HG03457 (cell line): ENCODE measurements around the gene PPP1R3G.

Experiments used
- ATAC-seq: cut with Tn5 transposase; IDR thresholded peaks from one replicate; pipeline ENCODE4 v1.9.1; 2021; ENCODE audit warnings: moderate number of reproducible peaks; ENCODE audit not compliant: unreplicated experiment

The PPP1R3G gene

DNA sequence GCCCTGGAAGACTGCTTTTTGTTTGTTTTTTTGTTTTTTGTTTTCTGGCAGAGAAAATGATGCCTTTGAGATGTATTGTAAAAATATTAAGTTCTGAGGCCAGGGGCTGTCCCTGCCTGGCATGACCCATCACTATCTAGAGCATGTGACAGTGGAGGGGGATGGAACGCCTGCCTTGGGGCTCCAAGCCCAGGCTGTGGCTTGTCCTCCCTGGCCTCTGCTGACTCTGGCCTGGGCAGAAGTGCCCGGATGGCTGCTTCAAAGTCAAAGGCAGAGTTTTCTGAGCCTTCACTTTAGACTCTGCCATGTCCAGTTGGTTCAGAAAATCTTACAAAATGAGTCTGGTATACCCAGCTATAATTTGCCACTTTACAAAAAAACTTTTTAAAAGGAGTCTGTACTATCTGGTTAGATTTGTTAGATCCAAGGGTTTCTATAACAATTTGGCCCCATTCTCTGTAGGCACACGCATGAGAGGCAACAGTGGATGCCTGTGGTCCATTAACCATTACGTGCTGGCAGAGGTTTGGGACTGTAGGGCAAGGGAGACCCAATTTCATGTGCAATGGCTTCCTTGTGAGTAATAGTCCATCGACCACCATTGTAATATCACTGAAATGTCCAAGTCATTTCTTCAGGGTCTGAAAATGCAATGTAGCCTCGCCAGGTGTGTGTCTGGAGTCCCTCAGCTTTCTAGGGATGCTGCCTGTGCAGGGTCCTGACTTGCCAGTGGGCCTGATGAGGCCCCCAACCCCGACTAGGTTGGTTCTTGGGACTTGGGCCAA, 8.3 kb downstream of the PPP1R3G start:
- no peak for ATAC-seq

- ATAC-seq = no peak
Measured at GRCh38 chr6:5094327-5094726, 9.2 kb downstream of the PPP1R3G start.

DNA sequence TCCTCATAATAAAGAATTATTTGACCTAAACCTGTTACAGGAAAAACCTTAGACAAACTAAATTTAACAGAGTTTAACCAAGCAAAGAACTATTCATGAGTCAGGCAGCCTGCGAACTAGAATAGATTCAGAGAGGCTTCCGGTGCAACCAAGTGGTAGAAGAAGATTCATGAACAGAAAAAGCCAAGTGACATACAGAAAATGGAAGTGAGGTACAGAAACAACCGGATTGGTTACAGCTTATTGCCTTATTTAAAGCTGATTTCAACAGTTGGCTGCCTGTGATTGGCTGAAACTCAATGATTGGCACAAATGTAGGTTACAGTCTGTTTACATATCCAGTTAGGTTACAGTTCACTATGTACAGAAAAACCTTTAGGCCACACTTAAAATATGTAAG, 10.1 kb downstream of the PPP1R3G start:
- peak; percentile 50 for ATAC-seq

DNA sequence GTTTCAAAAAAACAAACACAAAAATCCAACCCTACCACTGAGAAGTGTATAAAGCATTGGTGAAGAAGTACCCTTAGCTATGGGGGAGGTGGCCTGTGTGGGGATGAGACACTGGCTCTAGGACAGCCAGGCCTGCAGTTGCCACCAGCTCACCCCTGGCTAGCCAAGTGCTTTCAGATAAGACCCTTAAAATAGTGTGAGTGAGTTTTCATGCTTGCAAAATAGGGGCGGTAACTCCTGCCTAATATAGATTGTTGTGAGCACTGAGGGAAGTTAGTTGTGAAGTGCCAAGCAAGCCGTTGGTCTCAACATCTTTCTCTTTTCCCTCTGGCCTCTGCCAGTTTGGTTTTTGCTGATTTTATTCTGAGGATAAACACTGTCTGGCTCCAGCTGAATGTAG, 11.3 kb downstream of the PPP1R3G start:
- no peak for ATAC-seq

DNA sequence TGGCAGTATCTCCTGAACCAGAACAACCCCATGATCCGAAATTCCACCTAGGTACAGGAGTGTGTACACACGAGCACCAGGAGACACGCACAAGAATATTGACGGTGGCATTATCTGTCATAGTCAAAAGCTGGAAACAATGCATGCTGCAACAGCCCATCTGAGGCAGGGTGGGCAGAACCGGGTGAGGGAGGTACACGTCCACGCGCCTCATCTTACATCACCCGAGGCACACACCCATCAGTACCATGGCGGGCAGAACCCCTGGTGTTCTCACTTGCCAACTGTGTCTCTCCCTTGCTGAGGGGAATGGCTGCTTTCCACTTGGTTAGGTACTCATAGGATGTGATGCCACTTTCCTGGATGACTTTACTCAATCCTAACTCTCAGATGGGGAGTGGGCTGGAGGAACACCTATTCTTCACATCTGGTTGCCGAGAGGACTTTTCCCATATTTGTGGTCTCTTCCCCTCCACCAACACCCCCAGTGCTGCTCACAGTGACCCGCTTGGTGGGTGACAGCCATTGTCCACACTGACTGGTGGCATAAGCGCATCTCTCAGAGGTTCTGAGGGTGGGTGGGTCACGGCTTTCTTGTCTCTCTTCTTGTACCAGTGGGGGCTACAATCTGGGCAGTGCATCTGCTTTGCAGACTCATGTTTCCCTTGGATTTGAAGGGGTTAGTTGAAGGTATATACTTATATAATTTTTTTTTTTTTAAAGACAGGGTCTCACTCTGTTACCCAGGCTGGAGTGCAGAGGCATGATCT, 13.5 kb downstream of the PPP1R3G start:
- no peak for ATAC-seq

DNA sequence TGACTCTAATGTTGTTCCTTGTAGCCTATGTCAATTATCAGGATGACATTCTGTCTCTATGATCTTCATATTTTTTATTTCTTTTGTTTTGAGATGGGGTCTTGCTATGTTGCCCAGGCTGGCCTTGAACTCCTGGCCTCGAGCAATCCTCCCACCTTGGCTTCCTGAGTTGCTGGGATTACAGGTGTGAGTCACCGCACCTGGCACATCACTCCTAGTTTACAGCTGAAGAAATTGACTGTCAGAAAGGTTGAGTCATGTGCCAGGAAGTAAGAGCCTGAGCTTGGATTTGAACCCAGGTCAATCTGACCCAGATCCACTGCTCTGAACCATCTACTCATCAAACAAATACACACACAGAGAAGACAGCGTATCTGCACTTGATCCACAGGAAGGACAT, 14.4 kb downstream of the PPP1R3G start:
- no peak for ATAC-seq

GRCh38 chr6:5100806-5101205, 15.7 kb downstream of the PPP1R3G start:
- no peak for ATAC-seq

GRCh38 chr6:5102267-5102970, 17.3 kb downstream of the PPP1R3G start:
- ATAC-seq = no peak

DNA sequence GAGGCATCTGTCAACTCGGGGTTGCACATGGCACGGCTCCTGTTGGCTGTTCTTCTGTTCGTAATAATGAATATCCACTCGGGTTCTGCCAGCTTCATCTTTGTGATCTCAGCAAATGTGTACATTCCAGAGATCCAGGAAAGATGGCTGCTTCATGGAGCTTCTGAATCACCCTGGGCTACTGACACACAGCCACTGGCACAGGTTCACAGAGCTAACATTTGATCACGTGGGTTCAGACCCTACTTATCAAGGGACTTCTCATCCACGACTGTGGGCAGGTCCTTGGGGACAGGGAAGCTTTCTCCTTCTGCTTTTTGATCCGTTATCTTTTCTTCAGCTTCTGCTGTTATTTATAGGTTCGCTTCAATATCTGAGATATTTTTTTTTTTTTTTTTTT, 18.1 kb downstream of the PPP1R3G start:
- ATAC-seq = no peak

DNA sequence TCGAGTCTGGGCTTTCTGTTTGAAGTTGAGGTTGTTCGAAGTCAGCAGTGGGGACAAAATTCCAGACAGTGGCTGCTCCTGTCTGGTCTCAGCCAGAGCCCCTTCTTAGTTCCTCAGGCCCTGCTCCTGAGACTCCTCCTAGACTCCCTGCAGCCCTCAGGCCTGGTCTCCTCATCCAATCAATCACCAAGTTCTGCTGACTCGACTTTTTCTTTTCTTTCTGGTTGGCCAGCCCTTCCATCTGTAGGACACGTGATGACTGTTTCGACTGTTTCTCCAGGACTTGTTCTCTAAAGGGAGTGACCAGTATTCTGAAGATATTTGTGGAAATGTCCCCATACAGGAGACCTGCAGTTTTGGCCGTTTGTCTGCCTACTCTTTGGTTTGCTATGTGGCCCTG, 19.5 kb downstream of the PPP1R3G start:
- ATAC-seq = no peak

DNA sequence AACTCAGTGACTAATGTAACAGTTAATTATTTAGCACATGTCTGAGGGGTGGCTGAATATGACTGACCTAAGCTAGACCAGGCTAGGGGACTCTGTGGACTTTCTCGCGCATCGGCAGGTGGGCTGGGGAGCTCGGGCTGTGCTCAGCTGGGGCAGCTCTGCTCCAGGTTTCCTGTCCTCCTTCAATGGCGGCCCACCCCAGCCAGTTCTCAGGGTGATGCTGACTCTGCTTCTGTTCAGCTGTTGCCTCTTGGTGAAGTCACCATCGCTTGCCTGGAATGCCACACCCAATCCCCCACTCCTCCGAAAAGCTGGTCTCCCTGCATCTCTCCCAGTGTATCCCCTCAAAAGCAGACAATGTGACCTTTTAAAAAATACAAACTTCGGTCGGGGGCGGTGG, 20.0 kb downstream of the PPP1R3G start:
- ATAC-seq = no peak

GRCh38 chr6:5107341-5107740, 22.2 kb downstream of the PPP1R3G start:
- ATAC-seq = no peak

- ATAC-seq = no peak
Measured at GRCh38 chr6:5108068-5108467, 22.9 kb downstream of the PPP1R3G start.

GRCh38 chr6:5108536-5109150, 23.5 kb downstream of the PPP1R3G start:
- no peak for ATAC-seq

- no peak for ATAC-seq
Measured at GRCh38 chr6:5109436-5109835, 24.3 kb downstream of the PPP1R3G start.

DNA sequence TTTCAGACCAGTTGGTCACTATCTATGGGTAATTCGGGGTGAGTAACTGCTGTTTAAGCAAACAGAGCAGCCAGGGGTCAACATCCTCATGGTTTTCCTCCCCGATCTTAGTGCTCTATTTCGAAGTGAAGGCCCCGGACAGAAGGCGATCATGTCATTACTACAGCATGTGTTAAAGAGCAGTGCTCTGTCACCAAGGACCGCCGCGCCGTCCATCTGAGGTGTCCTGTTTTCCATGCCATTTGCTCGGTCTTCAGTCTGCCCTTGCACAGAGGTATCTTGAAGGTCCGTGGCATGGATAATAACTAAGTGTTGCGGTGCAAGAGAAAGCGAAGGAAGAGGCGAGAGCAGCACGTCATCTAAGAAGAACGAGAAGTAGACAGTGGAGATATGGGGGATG, 25.1 kb downstream of the PPP1R3G start:
- no peak for ATAC-seq

DNA sequence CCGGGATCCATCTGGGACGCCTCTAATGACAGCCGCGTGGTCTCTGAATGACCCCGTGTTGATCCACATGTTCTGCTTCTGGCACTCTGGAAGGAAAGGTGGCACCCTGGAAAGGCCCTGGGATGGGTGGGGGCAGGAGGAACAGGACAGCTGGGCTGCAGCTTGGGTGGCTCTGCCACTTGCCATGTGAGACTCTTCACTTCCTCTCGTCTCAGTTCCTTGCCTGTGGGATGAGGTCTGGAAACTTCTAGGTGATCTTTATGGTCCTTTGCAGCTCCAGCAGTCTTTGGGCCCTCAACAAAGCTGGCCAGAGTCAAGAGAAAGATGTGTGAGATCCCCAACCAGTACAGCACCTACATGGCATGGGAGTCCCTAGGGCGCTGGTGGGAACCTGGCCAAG, 26.5 kb downstream of the PPP1R3G start:
- no peak for ATAC-seq

DNA sequence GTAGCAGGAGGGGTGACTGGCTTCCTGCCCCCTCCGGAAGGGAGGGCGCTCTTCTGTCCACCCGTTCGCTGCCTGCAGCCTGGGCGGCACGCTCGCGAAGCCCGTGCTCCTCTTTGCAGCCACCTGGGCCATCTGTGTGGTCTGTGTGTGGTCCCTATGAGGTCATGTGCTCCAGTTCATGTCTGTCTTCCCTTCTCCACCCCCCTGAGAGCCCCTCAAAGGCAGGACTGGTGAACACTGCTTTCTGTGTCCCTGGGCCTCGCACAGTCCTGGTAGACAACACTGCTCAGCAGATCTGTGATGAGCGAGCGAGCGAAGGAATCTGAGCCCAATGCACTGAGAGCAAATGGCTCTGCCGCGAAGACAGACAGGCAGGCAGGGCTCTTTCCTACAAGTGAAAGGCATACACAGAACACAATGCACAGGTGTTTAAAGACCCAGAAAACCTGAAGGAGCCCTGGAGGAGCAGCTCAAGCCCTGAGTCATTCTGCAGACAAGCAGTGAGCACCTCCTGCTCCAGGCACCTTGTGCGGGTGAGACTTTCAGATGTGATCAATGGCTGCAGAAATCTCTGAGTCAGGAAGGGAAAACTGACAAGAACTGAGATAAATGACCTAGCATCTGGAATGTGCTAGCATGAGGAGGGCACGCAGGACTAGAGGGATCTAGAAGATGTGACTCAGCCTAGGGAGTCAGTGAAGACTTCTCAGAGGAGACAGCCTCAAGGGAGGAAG, 27.1 kb downstream of the PPP1R3G start:
- no peak for ATAC-seq

DNA sequence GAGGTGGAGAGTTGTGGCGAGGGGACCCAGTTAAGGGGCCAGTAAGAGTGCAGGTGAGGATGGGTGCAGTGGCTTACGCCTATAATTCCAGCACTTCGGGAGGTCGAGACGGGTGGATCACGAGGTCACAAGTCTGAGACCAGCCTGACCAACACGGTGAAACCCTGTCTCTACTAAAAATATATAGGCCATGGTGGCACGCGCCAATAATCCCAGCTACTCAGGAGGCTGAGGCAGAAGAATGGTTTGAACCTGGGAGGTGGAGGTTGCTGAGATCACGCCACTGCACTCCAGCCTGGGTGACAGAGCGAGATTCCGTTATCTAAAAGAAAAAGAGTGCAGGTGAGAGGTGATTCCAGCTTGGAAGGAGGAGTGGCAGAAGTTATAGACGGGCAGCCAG, 28.0 kb downstream of the PPP1R3G start:
- ATAC-seq = no peak

GRCh38 chr6:5115168-5115567, 30.0 kb downstream of the PPP1R3G start:
- ATAC-seq = no peak
